HG03469 (cell line): ENCODE results near the gene TRIP4.
"Not testable (repeated sequence)": the region's sequence is repeated elsewhere in the genome, so short reads cannot be mapped to it uniquely, and the experiment has no call there.

Experiments
- ATAC-seq: cut with Tn5 transposase; IDR thresholded peaks from one replicate; pipeline ENCODE4 v1.9.1; 2021; ENCODE audit warnings: mild to moderate bottlenecking, moderate library complexity, moderate number of reproducible peaks; ENCODE audit not compliant: unreplicated experiment

TRIP4 gene

GRCh38 chr15:64387562-64388168, at the start of gene TRIP4:
Gene TRIP4, plus strand, starts transcription at chr15:64387836. Its CDS starts 28 bp downstream, at chr15:64387864.
- peak; percentile 84 for ATAC-seq

- ATAC-seq, result no peak
These were observed 47.3 kb upstream of the TRIP4 start for GRCh38 chr15:64340355-64340754.

GRCh38 chr15:64341961-64342360, 45.7 kb upstream of the TRIP4 start:
- no peak for ATAC-seq

- ATAC-seq, result no peak
These were observed 44.4 kb upstream of the TRIP4 start for GRCh38 chr15:64343222-64343621.

- ATAC-seq, result no peak
These were observed 43.8 kb upstream of the TRIP4 start for GRCh38 chr15:64343841-64344240.

- ATAC-seq, result no peak
These were observed 42.9 kb upstream of the TRIP4 start for GRCh38 chr15:64344651-64345294.

- ATAC-seq, result not testable (repeated sequence)
These were observed 41.4 kb upstream of the TRIP4 start for GRCh38 chr15:64346242-64346641.

GRCh38 chr15:64348455-64348854, 39.2 kb upstream of the TRIP4 start:
- no peak for ATAC-seq

- ATAC-seq, result no peak
These were observed 38.3 kb upstream of the TRIP4 start for GRCh38 chr15:64349375-64349774.

GRCh38 chr15:64351265-64351664, 36.4 kb upstream of the TRIP4 start:
- no peak for ATAC-seq

- ATAC-seq, result no peak
These were observed 32.8 kb upstream of the TRIP4 start for GRCh38 chr15:64354688-64355344.

- ATAC-seq, result no peak
These were observed 32.2 kb upstream of the TRIP4 start for GRCh38 chr15:64355348-64355943.

- peak; percentile 88 for ATAC-seq
These were observed 31.5 kb upstream of the TRIP4 start, which contains the start of gene CSNK1G1 for GRCh38 chr15:64355944-64356709. Gene CSNK1G1, minus strand, starts transcription at chr15:64356173. Its CDS starts 55,674 bp downstream, at chr15:64300499.

GRCh38 chr15:64356710-64357040, 31.0 kb upstream of the TRIP4 start:
- no peak for ATAC-seq

- no peak for ATAC-seq
These were observed 26.4 kb upstream of the TRIP4 start for GRCh38 chr15:64361259-64361658.

- no peak for ATAC-seq
These were observed 18.5 kb upstream of the TRIP4 start for GRCh38 chr15:64369078-64369607.

- ATAC-seq, result not testable (repeated sequence)
These were observed 16.3 kb upstream of the TRIP4 start for GRCh38 chr15:64371383-64371782.

GRCh38 chr15:64373360-64373759, 14.3 kb upstream of the TRIP4 start:
- no peak for ATAC-seq

- ATAC-seq, result no peak
These were observed 8.2 kb upstream of the TRIP4 start for GRCh38 chr15:64379216-64379960.
